NOMO-1 treated with DMSO at 0.1 percent for 48 hours (cell line): Measurements from ENCODE around the gene MICAL3.
"Not testable (repeated sequence)": the region's sequence is repeated elsewhere in the genome, so short reads cannot be mapped to it uniquely, and the experiment has no call there.

Source experiments
- DNase-seq: peaks from one replicate; lab custom pipeline; 2025; ENCODE audit not compliant: unreplicated experiment; lab: John Stamatoyannopoulos, UW

The MICAL3 gene

DNA sequence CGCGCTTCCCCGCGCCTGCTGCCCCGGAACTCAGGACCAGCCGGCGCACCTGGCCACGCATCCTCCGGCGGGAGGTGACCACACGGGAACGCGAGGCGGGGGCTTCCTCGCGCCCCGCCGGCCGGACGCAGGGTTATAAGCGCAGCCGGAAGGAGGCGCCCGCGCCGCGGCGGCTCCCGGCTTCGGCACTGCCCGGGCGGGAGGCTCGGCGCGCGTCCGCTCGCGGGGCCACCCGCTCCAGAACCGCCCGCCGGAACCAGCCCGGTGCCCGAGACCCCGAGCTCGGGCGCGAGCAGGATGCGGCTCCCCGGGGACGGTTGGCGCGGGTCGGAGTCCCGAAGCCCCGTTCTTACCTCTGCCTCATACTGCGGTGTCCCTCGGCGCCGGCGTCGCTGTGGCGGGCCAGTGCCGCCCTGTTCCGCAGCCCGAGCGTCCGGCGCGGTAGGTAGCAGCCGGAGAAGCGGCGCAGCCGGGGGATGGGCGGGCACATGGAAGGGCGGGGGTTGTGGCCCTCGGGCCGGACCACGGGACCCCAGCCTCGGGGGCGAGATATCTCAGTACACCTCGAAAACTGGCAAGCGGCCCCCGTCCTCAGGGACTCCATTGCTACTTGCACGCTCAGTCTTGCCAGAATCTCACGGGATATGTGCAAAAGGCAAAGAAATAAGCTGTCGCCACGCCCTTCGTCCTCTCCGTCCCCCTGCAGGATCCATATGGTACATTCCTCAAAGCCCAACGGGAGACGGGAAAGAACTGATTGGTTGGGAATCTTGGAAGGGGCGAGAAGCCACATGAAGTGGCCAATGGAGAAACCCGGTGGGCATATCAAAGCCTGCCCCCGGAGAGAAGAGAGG is 23.1 kb downstream of the MICAL3 start:
- peak; percentile 97 for DNase-seq

DNA sequence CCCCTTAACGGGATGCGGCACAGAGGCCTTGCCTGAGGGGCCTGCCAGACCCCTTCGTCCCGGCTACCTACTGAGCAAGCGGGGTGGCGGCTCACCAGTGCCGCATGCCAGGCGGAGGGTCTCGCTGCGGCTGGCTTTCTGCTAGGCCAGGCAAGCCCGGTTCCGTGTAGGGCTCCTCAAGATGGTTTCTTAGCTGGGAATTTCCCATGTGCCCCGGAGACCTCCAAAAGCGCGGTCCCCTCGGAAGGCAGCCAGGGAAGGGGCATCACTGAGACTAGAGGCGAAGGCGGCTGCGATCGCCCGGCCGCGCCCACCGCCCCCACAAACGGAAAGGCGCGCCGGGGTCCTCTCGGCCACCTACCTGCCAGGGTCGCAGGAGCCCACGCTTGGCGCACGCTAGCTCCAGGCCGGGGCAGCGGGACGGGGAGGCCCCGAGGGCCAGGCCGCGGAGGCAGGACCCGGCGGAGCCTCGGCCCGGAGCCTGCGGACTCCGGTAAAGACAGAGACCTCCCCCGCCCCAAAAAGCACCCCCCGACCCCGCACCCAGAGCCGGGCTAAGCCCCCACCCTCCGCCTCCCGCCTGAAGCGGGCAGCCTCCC is 23.8 kb downstream of the MICAL3 start:
- DNase-seq = no peak

DNA sequence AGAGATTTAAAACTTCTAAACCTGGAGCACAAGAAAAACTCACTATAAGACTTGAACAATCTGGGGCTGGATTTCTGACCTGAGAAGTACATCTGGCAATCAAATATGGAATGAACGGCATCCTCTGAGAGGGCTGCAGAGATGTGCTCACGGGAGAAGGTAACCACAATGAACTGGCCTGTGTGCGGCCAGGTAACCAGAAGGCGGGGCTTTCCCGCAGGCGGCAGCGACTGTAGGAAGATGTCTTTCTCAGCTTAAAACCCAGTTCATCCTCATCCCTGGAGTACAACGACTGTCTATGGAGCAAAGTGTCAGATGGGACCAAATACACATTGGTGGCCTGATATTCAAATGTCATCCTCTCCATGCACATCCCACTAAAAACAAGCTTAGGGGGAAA is 24.5 kb downstream of the MICAL3 start:
- DNase-seq = no peak

DNA sequence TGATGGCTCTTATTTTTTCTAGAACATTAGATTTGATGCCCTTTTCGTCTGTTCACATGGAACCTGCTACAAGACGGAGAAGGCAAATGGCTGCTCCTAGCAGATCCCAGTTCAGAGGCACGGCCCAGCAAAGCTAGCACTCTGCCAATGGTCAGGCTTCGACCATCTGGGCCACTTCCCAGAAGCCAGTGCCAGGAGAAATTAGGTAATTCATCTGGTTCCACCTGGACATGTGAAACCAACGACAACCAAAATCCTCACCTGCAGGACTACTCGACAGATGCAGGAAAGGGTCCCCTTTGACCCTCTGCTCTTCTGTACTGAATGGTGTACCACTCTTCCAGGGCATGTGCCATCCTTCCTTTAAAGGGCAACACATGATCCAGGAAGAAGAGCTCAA is 25.4 kb downstream of the MICAL3 start:
- no peak for DNase-seq

DNA sequence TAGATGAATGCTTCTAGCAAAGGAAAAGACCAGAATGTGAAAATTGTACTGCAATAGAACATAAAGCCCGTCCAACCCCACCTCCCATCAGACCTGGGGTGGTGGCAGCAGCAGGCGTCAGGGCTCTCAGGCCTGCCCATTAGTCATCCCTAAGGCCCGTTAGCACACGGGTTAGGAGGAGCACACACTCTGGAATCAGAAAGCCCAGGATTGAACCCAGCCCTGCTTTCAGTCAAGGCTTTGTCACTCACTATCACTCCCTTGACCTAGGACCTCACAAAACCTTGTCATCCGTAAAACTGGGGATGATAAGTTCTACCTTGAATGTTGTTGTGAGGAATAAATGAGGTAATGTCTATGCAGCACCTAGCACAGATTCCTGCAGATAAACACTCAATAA is 26.9 kb downstream of the MICAL3 start:
- DNase-seq = no peak

DNA sequence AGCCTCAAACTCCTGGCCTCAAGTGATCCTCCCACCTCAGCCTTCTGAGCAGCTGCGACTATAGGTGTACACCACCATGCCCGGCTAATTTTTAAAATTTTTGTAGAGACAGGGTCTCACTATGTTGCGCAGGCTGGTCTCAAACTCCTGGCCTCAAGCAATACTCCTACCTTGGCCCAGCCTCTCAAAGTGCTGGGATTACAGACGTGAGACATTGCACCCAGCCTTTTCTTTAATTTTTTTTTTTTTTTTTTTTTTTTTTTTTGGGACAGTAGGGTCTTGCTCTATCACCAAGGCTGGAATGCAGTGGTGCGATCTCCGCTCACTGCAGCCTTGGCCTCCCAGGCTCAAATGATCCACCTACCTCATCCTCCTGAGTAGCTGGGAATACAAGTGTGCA is 29.1 kb downstream of the MICAL3 start:
- not testable (repeated sequence) for DNase-seq

DNA sequence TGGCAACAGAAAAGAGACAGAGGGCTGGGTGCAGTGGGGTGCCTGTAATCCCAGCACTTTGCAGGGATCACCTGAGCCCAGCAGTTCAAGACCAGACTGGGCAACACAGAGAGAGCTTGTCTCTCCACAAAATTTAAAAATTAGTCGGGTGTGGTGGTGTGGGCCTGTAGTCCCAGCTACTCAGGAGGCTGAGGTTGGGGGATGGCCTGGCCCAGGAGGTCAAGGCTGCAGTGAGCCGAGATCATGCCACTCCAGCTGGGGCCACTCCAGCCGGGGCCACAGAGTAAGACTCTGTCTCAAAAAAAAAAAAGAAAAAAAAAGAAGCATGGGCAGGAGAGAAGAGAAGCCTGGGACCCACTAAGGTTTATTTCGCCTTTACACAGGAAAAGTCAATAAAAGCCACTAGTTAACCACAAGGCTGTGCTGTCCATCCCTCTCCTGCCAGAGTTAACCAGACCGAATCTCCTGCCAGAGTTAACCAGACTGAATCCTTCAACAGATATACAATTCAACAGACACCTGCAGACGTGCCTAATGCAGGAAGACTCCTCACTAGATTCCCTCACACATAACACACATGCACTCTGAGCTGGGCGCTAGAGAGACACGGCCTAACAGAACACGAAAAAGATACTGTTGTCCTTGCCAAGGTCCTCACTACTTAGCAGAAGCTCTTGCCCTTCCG is 29.8 kb downstream of the MICAL3 start:
- DNase-seq = no peak

DNA sequence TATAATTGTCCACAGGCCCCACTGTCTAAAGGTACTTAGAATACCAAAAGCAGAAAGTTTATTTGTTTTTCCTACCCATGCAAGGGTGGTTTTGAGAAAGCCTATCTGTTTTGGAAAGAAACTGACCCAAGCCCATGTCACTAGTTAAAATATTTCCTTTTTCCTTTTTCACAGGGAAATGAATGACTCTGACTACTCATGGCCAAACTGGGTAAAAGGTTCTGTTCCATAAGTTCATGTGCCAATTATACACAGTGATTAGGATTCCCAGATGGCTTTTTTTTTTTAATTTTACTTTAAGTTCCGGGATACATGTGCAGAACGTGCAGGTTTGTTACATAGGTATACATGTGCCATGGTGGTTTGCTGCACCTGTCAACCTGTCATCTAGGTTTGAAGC is 31.4 kb downstream of the MICAL3 start:
- DNase-seq = not testable (repeated sequence)

DNA sequence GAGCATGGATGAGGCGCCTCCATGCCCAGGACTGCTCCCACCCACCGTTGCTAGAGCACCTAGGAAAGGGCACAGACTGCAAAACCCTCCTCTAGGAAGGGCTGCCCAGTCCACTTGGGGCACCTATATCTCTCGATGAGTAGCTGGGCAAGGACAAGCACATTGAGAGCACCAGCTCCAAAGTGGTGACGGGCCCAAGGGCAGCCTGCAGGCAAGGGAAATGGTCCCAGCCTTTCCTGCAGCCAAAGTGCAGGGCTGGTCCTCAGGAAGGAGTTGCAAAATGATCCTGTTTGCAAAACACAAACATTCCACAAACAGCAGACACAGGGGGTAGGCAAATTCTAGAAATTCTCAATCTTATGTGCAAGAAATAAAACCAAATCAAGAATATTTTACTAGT is 32.4 kb downstream of the MICAL3 start:
- not testable (repeated sequence) for DNase-seq

DNA sequence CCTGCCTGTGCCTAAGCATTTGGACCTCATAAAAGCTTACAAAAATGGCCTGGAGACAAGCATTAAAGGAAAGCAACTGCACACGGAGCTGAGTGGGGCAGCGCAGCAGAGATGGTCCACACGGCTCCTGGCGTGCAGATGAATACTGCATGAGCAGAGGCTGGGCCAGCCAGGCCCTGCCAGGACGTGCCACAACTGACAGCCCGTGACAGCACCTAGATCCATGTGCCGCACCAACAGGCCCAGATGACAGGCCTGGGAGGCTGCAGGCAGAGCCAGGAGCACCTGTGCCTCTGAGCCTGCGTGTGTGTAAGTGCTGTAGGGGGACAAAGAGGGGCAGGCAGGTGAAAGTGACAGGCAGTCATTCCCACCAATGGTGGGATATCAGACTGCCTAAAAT is 33.4 kb downstream of the MICAL3 start:
- no peak for DNase-seq

DNA sequence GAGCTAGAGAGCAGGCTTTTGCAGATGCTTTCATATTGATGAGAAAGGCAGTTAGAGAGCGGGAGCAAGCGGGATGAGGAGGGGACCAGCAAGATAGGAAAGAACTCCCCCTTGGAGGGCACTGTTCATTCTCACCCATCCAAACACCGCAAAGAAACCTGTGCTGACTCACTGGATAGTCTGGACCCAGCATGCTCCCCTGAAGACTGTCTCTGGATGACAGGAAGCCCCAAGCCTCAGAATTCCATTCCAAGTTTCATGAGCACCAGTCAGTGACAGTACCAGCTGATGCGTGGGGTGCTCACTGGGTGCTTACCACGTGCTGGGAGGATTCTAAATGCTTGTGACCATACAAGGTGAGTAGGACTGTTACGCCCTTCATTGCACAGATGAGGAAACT is 34.2 kb downstream of the MICAL3 start:
- no peak for DNase-seq

DNA sequence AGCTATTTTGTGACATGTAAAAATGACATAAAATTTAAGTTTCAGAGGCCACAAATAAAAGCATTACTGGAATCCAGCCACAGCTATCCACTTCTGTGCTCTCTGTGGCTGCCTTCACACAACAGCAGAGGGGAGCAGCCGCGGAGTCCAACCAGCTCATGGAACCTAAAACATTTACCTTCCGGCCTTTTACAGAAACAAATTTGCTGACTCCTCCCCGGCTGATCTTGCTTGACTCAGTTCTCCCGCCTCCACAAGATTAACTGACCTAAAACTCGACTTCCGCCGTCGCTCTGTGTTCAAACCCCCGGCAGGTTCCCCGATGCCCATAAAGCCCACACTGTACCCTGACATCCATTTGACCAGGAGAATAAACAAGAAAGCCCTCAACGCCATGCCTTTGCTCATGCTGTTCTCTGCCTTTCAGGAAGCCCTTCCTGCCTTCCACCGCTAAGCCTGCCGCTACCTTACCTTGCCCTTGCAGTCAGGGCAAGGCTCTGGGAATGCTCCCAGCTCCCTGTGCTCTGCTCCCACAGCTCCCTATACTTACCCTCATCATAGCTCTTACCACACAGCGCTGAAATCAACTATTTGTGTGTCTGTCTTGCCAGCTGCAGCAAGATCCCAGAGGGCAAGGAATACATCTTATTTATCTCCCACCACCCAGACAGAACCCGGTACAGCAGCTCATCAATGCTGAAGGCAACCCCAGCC is 35.4 kb downstream of the MICAL3 start:
- no peak for DNase-seq

DNA sequence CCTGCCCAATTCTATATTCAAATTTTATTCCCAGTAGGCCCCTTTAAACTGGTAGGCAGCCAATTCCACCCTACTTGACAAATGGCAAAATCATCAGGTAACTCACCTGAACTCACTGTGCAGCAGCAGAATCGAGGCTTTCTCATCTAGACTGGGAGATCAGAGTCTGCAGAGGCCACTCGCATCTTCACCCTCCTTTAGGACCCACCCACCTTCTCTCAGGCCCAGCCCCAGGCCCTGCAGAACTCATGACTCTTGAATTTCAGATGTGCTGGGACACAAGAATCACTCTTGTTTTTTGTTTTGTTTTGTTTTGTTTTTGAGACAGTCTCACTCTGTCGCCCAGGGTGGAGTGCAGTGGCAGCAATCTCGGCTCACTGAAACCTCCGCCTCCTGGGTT is 38.8 kb downstream of the MICAL3 start:
- no peak for DNase-seq

DNA sequence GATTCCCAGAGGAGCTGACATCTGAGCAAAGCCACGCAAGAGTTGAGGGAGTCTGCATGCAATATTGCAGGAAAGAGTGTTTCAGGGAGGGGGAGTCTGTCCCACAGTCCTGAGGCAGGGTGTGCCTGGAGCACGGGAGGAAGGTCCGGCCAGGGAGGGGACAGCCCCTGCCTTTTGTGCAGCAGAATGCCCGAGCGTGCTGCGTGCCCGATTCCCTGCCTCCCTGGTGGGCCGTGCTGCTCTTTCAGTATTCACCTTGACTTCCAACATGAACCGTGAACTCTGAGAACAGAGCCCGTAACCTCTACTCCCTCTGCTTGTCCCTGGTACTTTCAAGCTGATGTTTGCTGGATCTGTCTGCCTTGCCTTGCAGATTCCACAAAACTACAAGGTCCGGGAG is 39.3 kb downstream of the MICAL3 start:
- not testable (repeated sequence) for DNase-seq

DNA sequence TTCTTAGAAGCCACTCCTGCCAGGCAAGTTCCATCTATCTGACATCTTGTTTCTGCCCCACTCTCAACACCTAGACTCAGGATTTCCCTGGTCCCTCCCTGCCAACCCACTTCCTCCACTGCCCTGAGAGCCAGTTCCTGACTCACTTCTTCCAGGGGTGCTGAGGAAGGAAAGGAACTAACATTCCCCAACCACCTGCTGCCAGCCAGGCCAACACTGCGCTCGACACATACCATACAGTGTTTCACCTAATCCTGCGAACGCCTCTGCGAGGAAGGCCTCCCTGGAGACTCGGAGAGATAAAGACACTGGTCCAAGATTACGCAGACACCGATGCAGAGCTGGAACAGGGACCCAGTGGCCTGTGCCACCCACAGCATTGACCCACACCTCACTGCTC is 40.2 kb downstream of the MICAL3 start:
- no peak for DNase-seq

DNA sequence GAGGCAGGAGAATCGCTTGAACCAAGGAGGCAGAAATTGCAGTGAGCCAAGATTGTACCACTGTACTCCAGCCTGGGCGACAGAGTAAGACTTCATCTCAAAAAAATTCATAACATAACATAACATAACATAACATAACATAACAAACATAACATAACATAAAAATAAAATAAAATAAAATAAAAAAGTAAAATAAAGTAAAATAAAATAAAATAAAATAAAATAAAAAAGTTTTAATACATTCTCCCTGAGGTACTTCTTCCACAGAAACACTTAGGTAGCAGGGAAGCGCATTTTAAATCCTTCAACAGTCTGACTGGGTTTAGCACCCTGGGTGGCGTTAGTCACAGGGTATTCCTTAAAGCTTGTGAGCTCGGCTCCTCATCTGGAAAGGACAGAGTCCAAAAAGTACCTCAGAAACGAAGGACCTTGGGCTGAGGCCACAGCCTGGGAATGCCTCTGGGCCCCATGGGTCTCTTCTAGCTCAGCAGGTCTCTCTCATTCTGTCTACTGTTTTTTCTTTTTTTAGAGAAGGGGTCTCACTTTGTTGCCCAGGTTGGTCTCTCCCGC is 41.7 kb downstream of the MICAL3 start:
- no peak for DNase-seq

DNA sequence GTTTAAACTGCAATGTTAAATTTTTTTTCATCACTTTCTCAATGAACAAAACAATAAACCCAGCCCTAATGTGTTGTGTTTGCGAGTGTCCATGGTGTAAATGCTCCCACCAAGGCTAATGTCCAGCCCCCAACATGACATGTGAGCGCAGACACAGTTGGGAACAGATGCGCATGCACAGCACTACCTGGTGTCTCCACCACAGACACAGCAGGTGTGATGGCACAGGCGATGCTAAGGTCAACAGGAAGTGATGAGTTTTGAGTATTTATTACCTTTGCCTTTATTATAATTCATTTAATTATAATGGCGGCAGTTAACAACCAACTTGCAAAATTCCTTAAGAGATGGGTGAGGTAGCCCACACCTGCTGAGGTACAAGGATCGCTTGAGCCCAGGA is 42.9 kb downstream of the MICAL3 start:
- DNase-seq = no peak

DNA sequence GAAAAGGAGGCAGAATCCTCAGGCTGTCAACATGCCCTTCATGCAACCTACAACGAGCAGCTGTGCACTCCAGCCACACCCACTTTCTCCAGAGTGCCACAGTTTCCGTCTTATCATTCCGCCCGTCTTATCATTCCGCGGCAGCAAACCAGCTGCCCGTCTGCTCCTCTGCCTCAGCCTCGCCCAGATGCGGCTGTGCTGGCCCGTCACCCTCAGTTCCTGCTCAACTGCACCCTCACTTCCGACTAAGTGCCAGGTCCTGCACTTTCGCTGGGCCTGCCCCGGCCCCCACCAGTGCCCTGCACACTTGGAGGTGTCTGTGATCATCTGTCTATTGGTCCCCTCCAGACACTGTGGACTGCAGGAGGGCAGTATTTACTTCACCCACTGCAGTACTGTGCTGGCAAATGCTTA is 43.7 kb downstream of the MICAL3 start:
- no peak for DNase-seq

DNA sequence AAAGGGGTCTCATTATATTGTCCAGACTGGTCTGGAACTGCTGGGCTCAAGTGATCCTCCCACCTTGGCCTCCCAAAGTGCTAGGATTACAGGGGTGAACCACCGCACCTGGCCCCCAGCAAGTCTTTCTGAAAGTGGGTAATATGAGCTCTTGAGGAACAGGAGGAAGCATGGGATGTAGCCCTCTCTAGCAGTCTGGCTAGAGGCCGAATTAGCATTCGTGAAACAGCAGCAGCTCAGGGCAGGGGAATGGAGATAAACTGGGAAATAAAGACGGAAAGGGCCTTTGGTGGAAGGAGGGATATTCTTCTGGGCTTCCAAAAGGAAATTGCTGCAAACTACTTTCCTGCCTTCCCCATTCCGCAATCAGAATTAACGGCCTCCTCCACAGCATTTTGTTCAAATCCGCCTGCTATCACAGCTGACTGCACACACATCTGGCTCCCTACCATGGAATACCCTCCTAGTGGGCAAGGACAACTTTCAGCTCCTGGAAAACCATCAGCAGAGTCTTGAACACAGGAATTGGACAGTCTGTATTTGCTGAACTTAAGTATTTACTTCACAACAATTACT is 44.3 kb downstream of the MICAL3 start:
- no peak for DNase-seq

DNA sequence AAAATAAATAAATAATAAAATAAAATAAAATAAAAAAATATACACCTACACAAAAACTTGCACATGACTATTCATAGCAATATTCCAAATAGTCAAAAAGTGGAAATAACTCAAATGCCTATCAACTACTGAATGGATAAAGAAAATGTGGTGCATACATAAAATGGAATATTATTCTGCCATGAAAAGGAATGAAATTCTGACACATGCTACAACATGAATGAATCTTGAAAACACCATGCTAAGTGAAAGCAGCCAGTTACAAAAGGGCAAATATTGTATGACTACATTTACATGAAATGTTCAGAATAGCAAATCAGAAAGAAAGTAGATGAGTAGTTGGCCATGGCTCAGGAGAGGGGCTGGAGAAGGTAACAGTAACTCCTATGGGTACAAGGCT is 46.3 kb downstream of the MICAL3 start:
- DNase-seq = no peak

DNA sequence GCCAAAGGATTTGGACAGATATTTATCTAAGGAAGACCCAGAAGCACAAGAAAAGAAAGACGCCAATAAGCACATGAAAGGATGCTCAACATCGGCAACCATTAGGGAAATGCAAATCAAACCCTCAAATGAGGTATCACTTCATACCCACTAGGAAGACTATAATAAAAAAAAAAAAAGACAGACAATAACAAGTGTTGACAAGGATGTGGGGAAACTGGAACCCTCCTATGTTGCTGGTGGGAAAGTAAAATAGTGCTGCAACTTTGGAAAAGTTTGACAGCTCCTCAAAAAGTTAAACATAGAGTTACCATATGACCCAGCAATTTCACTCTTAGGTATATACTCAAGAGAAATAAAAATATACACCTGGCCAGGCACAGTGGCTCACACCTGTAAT is 47.0 kb downstream of the MICAL3 start:
- no peak for DNase-seq
